HUES6 (cell line): Measurements from ENCODE around the gene DEPDC5.

Experiments used
- H3K27ac ChIP-seq: 2 replicates; pipeline ENCODE4 v1.7.0; 2013; ENCODE audit warnings: low read depth, mild to moderate bottlenecking, low read length, inconsistent platforms
- H3K27me3 ChIP-seq: 2 replicates; pipeline ENCODE4 v1.6.1; 2013; ENCODE audit warnings: low read length; ENCODE audit not compliant: control insufficient read depth, insufficient read depth
- H3K36me3 ChIP-seq: 2 replicates; pipeline ENCODE4 v1.6.1; 2013; ENCODE audit warnings: low read length; ENCODE audit not compliant: control insufficient read depth, insufficient read depth
- H3K4me1 ChIP-seq: 2 replicates; pipeline ENCODE4 v1.6.1; 2013; ENCODE audit warnings: low read length; ENCODE audit not compliant: control insufficient read depth, insufficient read depth
- H3K4me3 ChIP-seq: 2 replicates; pipeline ENCODE4 v1.5.1; 2013; ENCODE audit warnings: low read depth, low read length
- H3K9ac ChIP-seq: one replicate; pipeline ENCODE4 v1.6.1; 2013; ENCODE audit warnings: mild to moderate bottlenecking, low read length
- H3K9me3 ChIP-seq: 2 replicates; pipeline ENCODE4 v1.6.1; 2013; ENCODE audit warnings: low read depth, low read length; ENCODE audit not compliant: control insufficient read depth, insufficient read depth

Gene DEPDC5

GRCh38 chr22:31896472-31896871 lies 142.7 kb downstream of the DEPDC5 start:
- Histone ChIP-seq H3K4me3 (no peak overlapping the region), H3K4me1 (peaks cover 11% of the 10 kb centered on the region), H3K27me3 (no peaks in the 10 kb centered on the region), H3K27ac (no peak overlapping the region), H3K36me3 (peaks cover 8% of the 10 kb centered on the region; the same call in 1 of the 2 replicates), H3K9ac (no peak overlapping the region), H3K9me3 (no peaks in the 10 kb centered on the region)

DNA sequence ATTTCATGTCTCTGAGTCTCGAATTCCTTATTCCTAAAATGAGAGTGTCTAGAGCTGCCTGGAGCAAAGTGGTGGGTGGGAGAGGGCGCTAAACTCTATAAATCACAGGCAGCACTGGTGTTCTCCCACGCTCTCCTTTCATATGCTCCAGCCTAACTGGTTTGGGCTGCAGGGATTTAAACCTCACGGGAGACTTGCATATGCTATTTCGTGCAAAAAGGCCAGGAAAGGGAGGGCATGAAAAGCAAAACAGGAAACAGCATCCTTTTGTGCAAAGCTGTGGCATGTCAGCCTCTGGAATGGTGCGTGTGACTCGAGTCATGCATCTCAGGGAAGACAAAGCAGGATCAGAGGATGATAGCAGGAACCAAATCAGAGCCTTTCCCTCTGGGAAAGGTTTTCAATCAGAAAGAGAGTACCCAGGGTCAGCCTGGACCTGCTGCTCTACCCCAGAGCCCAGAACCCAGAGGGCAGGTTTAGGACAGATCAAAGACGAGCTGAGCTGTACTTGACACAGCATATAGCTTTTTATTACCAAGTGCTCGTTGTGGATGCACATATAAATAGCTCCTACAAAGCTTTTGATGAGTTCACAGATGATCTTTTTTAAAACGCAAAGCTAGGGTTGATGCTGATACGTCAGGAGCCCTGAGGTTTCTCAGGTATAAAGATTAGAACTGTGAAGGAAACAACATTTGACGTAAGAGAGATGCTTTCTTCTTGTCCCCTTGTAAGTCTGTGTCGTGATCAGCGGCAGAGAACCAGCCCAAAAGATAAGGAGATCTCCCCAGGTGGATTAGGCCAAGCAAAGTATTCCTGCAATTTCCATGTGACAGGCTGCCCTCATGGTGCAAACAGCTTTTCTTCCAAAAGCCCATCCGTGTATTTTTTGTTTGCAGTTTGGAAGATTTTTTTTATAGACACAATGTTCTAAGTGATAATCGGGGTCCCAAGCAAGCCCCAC lies 144.3 kb downstream of the DEPDC5 start:
- no peak overlapping the region for H3K9ac ChIP-seq
- H3K4me3 ChIP-seq, result no peak overlapping the region
- H3K4me1 ChIP-seq, result peaks cover 8% of the 10 kb centered on the region
- no peaks in the 10 kb centered on the region for H3K27me3 ChIP-seq
- H3K9me3 ChIP-seq, result no peaks in the 10 kb centered on the region
- H3K27ac ChIP-seq, result no peak overlapping the region
- H3K36me3 ChIP-seq, result peaks cover 12% of the 10 kb centered on the region; the same call in 1 of the 2 replicates

GRCh38 chr22:31898926-31899325 lies 145.1 kb downstream of the DEPDC5 start:
- no peak overlapping the region for H3K9ac ChIP-seq
- H3K27ac ChIP-seq, result no peak overlapping the region
- no peaks in the 10 kb centered on the region for H3K9me3 ChIP-seq
- H3K4me1 ChIP-seq, result peaks cover 8% of the 10 kb centered on the region
- H3K4me3 ChIP-seq, result no peak overlapping the region
- H3K36me3 ChIP-seq, result peaks cover 12% of the 10 kb centered on the region; the same call in 1 of the 2 replicates
- H3K27me3 ChIP-seq, result no peaks in the 10 kb centered on the region

GRCh38 chr22:31899669-31900068 lies 145.8 kb downstream of the DEPDC5 start:
- Histone ChIP-seq H3K27me3 (no peaks in the 10 kb centered on the region), H3K4me1 (peaks cover 8% of the 10 kb centered on the region), H3K9me3 (no peaks in the 10 kb centered on the region), H3K9ac (no peak overlapping the region), H3K27ac (no peak overlapping the region), H3K36me3 (peaks cover 12% of the 10 kb centered on the region; the same call in 1 of the 2 replicates), H3K4me3 (no peak overlapping the region)

GRCh38 chr22:31901388-31902137 lies 147.7 kb downstream of the DEPDC5 start:
- Histone ChIP-seq H3K4me3 (no peak overlapping the region), H3K9ac (no peak overlapping the region), H3K27ac (no peak overlapping the region), H3K4me1 (peaks cover 8% of the 10 kb centered on the region), H3K36me3 (peaks cover 21% of the 10 kb centered on the region), H3K9me3 (no peaks in the 10 kb centered on the region), H3K27me3 (no peaks in the 10 kb centered on the region)

GRCh38 chr22:31904651-31905050 lies 150.8 kb downstream of the DEPDC5 start:
- no peaks in the 10 kb centered on the region for H3K9me3 ChIP-seq
- H3K27ac ChIP-seq, result no peak overlapping the region
- H3K27me3 ChIP-seq, result no peaks in the 10 kb centered on the region
- peaks cover 27% of the 10 kb centered on the region for H3K36me3 ChIP-seq
- H3K9ac ChIP-seq, result no peak overlapping the region
- no peaks in the 10 kb centered on the region for H3K4me1 ChIP-seq
- H3K4me3 ChIP-seq, result no peak overlapping the region

GRCh38 chr22:31905356-31905755 lies 151.5 kb downstream of the DEPDC5 start:
- Histone ChIP-seq H3K4me1 (no peaks in the 10 kb centered on the region), H3K27ac (no peak overlapping the region), H3K9ac (no peak overlapping the region), H3K4me3 (no peak overlapping the region), H3K36me3 (peaks cover 27% of the 10 kb centered on the region), H3K9me3 (no peaks in the 10 kb centered on the region), H3K27me3 (no peaks in the 10 kb centered on the region)

- Histone ChIP-seq H3K27ac (no peak overlapping the region), H3K9me3 (no peaks in the 10 kb centered on the region), H3K4me3 (no peak overlapping the region), H3K9ac (no peak overlapping the region), H3K27me3 (no peaks in the 10 kb centered on the region), H3K4me1 (no peaks in the 10 kb centered on the region), H3K36me3 (peaks cover 27% of the 10 kb centered on the region)
Observed at GRCh38 chr22:31906086-31906485, 152.3 kb downstream of the DEPDC5 start.

DNA sequence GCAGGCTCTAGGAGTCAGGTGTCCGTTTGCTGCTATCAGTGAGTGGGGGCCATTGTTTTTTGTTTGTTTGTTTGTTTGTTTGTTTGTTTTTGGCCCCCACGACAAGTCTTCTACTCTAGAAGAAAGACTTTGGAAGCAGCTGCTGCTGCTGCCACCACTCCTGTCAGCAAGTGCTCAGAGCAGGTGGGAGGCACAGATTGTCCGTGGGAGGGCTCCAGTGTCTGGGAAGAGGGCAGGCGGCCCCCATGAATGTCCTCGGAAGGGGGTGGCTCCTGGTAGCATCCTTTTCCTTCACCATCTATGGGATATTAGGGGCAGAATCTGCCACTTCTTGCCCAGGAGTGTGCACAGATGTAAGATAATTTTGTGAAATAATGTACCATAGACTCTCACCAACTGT lies 152.8 kb downstream of the DEPDC5 start:
- Histone ChIP-seq H3K9ac (no peak overlapping the region), H3K4me3 (no peak overlapping the region), H3K9me3 (no peaks in the 10 kb centered on the region), H3K27ac (no peak overlapping the region), H3K4me1 (no peaks in the 10 kb centered on the region), H3K36me3 (peaks cover 27% of the 10 kb centered on the region), H3K27me3 (no peaks in the 10 kb centered on the region)

DNA sequence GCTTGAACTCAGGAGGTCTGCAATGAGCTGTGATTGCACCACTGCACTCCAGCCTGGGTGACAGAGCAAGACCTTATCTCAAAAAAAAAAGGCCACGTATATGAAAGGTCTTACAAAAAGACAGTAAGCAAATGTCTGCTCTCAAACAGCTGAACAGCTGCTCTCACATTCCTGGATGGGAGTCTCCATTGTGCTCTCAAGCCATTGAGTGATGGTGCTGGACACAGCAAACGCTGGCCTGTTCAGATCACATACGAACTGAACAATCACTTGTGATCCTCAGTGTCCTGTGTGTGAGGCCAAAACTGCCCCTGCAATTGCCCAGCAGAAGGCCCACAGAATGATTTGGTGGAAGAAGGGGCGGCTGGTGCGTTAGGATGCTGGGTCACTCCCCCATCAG lies 156.2 kb downstream of the DEPDC5 start:
- H3K27ac ChIP-seq, result no peak overlapping the region
- no peaks in the 10 kb centered on the region for H3K9me3 ChIP-seq
- H3K36me3 ChIP-seq, result peaks cover 23% of the 10 kb centered on the region
- no peak overlapping the region for H3K9ac ChIP-seq
- H3K4me1 ChIP-seq, result no peaks in the 10 kb centered on the region
- no peak overlapping the region for H3K4me3 ChIP-seq
- no peaks in the 10 kb centered on the region for H3K27me3 ChIP-seq
